HG03039 (cell line): ENCODE measurements around the gene SMYD4.
"Not testable (repeated sequence)": the region's sequence is repeated elsewhere in the genome, so short reads cannot be mapped to it uniquely, and the experiment has no call there.

ENCODE experiments used
- ATAC-seq: cut with Tn5 transposase; IDR thresholded peaks from one replicate; pipeline ENCODE4 v1.9.1; 2021; ENCODE audit warnings: mild to moderate bottlenecking, moderate library complexity; ENCODE audit not compliant: unreplicated experiment

Gene SMYD4

GRCh38 chr17:1785930-1786329, 43.8 kb downstream of the SMYD4 start:
- no peak for ATAC-seq

- ATAC-seq, result no peak
These were observed 45.7 kb downstream of the SMYD4 start for GRCh38 chr17:1783834-1784611.

- ATAC-seq, result no peak
These were observed 46.4 kb downstream of the SMYD4 start for GRCh38 chr17:1783271-1783670.

- no peak for ATAC-seq
These were observed 47.5 kb downstream of the SMYD4 start for GRCh38 chr17:1782171-1782567.

GRCh38 chr17:1779571-1780131, 50.1 kb downstream of the SMYD4 start:
- no peak for ATAC-seq

- no peak for ATAC-seq
These were observed 52.8 kb downstream of the SMYD4 start for GRCh38 chr17:1776857-1777256.

GRCh38 chr17:1776328-1776727, 53.4 kb downstream of the SMYD4 start:
- ATAC-seq, result no peak

GRCh38 chr17:1774390-1775176, 55.1 kb downstream of the SMYD4 start:
- ATAC-seq, result no peak

- no peak for ATAC-seq
These were observed 56.0 kb downstream of the SMYD4 start for GRCh38 chr17:1773696-1774181.

GRCh38 chr17:1773000-1773695, 56.6 kb downstream of the SMYD4 start:
- ATAC-seq, result not testable (repeated sequence)

GRCh38 chr17:1769822-1770477, 59.8 kb downstream of the SMYD4 start:
- ATAC-seq, result no peak

- no peak for ATAC-seq
These were observed 62.3 kb downstream of the SMYD4 start for GRCh38 chr17:1767358-1767757.

- ATAC-seq, result no peak
These were observed 63.1 kb downstream of the SMYD4 start for GRCh38 chr17:1766382-1767135.

- no peak for ATAC-seq
These were observed 64.1 kb downstream of the SMYD4 start for GRCh38 chr17:1765576-1765975.

GRCh38 chr17:1764705-1765104, 65.0 kb downstream of the SMYD4 start:
- not testable (repeated sequence) for ATAC-seq

- no peak for ATAC-seq
These were observed 65.4 kb downstream of the SMYD4 start for GRCh38 chr17:1764284-1764683.

- no peak for ATAC-seq
These were observed 66.5 kb downstream of the SMYD4 start for GRCh38 chr17:1762901-1763898.

GRCh38 chr17:1762233-1762900, 67.3 kb downstream of the SMYD4 start:
- no peak for ATAC-seq
